Muscle of back (tissue), 11 donors: Measurements from ENCODE around the gene ACOX1. TPM values are rescaled to one million over a fixed set of nuclear protein-coding genes. Genes with fewer than 3 reads are reported as not detected.

Source experiments
- DNase-seq, 3 donors: peaks; one replicate each; pipeline versions ENCODE4 v3.0.0 to v3.0.0-alpha.2; 2013
- polyA plus RNA-seq, 10 donors: library from polyadenylated mRNA; unstranded; fragments of 120-200 nt; gene quantifications; one replicate each; pipeline ENCODE4 v1.2.1, GENCODE V29; 2013; ENCODE audit not compliant: insufficient read length in 10 of 10

The ACOX1 gene
- polyA plus RNA-seq, 10 donors: 14.2 to 22.4 (median 18.5) TPM

GRCh38 chr17:76009447-76009846 is 30.5 kb upstream of the ACOX1 start:
- DNase-seq: no peak

GRCh38 chr17:76008630-76009425 is 29.9 kb upstream of the ACOX1 start:
- DNase-seq: no peak

GRCh38 chr17:76008208-76008607 is 29.2 kb upstream of the ACOX1 start:
- no peak for DNase-seq

- no peak for DNase-seq
Observed at GRCh38 chr17:76007850-76008165, 28.8 kb upstream of the ACOX1 start.

GRCh38 chr17:76007131-76007849 is 28.3 kb upstream of the ACOX1 start:
- no peak for DNase-seq

- peak; percentile 67 to 93 (median 78) for DNase-seq
Observed at GRCh38 chr17:76005263-76006149, 26.5 kb upstream of the ACOX1 start.

GRCh38 chr17:76004750-76005262 is 25.8 kb upstream of the ACOX1 start:
- no peak for DNase-seq

- DNase-seq: no peak
Observed at GRCh38 chr17:76003915-76004314, 24.9 kb upstream of the ACOX1 start.

- DNase-seq: no peak
Observed at GRCh38 chr17:76002100-76002499, 23.1 kb upstream of the ACOX1 start.

- DNase-seq: no peak
Observed at GRCh38 chr17:76000755-76001521, 22.0 kb upstream of the ACOX1 start, which contains the start of gene CDK3. CDK3 (plus strand) TSS chr17:76000855; CDS start chr17:76001426, 571 bp downstream.

GRCh38 chr17:76000016-76000754 is 21.2 kb upstream of the ACOX1 start:
- DNase-seq: no peak

- DNase-seq: no peak
Observed at GRCh38 chr17:75998327-75998795, 19.4 kb upstream of the ACOX1 start.

GRCh38 chr17:75996665-75997590 is 18.0 kb upstream of the ACOX1 start:
- DNase-seq: peak in 1 of 3 donors; percentile 49

- DNase-seq: no peak
Observed at GRCh38 chr17:75995385-75995925, 16.5 kb upstream of the ACOX1 start.

GRCh38 chr17:75994802-75995370 is 15.9 kb upstream of the ACOX1 start:
- no peak for DNase-seq

- DNase-seq: no peak
Observed at GRCh38 chr17:75991396-75991795, 12.4 kb upstream of the ACOX1 start.

- no peak for DNase-seq
Observed at GRCh38 chr17:75987041-75987440, 8.1 kb upstream of the ACOX1 start.

- no peak for DNase-seq
Observed at GRCh38 chr17:75985986-75986385, 7.0 kb upstream of the ACOX1 start.
